Measurements from ENCODE around the gene CTNNBL1.
"Not testable (repeated sequence)": the region's sequence is repeated elsewhere in the genome, so short reads cannot be mapped to it uniquely, and the experiment has no call there.

The CTNNBL1 gene

DNA sequence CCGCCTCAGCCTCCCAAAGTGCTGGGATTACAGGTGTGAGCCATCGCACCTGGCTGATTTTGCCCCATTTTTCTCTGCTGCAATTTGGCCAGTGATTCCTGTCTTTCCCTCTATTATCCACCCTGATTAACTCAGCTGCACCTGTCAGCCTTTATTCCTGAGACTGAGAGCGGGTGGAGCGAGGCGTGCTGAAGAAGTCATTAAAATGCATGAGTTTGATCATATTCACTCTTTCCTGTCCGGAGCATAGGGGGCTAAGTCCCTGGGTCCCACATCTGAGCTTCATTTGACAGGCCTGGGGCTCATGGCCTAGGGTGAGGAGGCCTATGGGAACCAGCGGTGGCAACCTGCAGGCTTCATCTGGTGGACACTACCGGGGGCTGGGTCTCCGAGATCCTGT is 25.7 kb upstream of the CTNNBL1 start:
- ATAC-seq (replicated peaks) (no peak), DNase-seq (no peak)
- Mint-ChIP-seq H3K27ac (no peak overlapping the region), H3K36me3 (ENCODE audit: insufficient read depth) (no peaks in the 10 kb centered on the region), H3K4me1 (ENCODE audit: low read depth in 2 of 2) (no peaks in the 10 kb centered on the region), H3K4me3 (no peak overlapping the region), H3K27me3 (peaks cover 55 to 65% of the 10 kb centered on the region in 2 donors), H3K9me3 (peaks cover 0 to 2% of the 10 kb centered on the region in 2 donors)

DNA sequence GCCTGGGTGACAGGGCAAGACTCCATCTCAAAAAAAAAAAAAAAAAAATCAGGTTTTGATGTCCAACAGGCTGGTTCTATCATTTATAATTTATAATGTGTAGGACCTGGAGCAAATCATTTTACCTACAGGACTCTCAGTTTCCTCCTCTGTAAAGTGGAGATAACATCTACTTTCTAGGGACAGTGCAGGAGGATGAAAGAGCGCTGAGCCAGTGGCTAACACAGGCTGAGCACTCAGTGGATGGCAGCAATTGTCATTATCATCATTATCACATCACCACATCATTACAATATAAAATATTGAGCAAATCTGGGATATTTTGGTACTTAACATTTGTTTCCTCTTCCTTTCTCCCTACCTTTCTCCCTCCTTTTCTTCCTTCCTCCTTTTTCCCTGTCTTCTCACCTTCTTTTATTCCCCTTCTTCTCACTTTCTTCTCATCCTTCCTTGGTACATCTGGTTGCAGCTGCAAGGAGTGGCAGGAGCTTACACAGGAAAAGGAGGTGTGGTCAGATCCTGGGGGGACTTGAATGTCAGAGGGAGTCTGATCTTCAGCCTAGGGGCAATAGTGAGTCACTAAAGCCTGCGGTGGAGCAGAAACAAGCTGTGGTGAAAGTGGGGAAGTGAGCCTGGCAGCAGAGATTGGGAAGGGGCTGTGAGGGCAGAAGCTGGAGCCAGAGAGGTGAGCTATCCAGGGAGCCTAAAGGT is 24.6 kb upstream of the CTNNBL1 start:
- Mint-ChIP-seq H3K4me3 (no peak overlapping the region), H3K9me3 (peaks cover 0 to 2% of the 10 kb centered on the region in 2 donors), H3K27me3 (peaks cover 59 to 73% of the 10 kb centered on the region in 2 donors), H3K4me1 (ENCODE audit: low read depth in 2 of 2) (no peaks in the 10 kb centered on the region), H3K27ac (no peak overlapping the region), H3K36me3 (ENCODE audit: insufficient read depth) (no peaks in the 10 kb centered on the region)
- ATAC-seq (replicated peaks) = no peak
- no peak for DNase-seq

DNA sequence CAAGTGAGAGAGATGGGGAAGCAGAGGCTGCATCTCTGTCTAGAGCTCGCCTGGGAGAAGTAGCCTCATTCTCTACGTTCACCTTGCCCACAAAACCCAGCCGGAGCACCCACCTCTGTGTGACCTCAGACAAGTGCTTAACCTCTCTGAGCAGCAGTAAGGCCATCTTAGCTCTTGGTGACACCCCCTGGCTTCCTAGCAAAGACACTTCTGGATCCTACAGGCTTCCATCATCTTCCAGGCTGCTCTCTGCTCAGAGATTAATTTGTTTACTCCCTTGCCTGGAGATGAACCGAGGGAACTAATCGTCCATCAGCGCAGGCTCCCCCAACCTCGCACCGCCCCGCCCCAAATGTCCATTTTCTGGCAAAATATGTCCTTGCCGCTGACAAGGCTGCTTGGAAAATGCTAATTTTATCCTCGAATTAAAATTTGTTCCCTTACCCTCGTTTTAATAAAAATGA is 24.0 kb upstream of the CTNNBL1 start:
- DNase-seq = no peak
- Mint-ChIP-seq H3K4me1 (ENCODE audit: low read depth in 2 of 2) (no peaks in the 10 kb centered on the region), H3K27me3 (peaks cover 55 to 73% of the 10 kb centered on the region in 2 donors), H3K4me3 (no peak overlapping the region), H3K9me3 (no peaks in the 10 kb centered on the region), H3K27ac (no peak overlapping the region), H3K36me3 (ENCODE audit: insufficient read depth) (no peaks in the 10 kb centered on the region)
- no peak for ATAC-seq (replicated peaks)

DNA sequence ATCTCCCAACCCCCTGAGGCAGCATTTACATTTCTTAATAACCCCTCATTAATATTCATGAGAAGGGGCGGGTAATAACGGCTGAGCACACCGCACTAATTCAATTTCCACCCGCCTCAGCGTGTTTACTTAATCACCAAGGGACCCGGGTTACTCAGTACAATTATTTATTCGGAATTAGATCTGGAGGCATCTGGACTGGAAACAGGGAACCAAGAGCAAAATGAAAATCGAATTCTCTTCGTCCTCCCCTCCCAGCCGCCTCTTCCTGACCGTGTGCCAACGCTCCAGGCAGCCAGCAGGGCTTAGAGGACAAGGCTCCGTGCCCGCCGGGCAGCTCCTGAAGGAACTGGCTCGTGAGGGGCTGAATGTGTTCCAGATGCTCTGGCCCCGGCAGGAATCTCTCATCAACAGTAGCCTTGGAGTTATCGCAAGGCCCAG is 23.5 kb upstream of the CTNNBL1 start:
- ATAC-seq (replicated peaks) = no peak
- Mint-ChIP-seq H3K36me3 (ENCODE audit: insufficient read depth) (no peaks in the 10 kb centered on the region), H3K4me1 (ENCODE audit: low read depth in 2 of 2) (no peaks in the 10 kb centered on the region), H3K9me3 (no peaks in the 10 kb centered on the region), H3K4me3 (no peak overlapping the region), H3K27me3 (peaks cover 60 to 75% of the 10 kb centered on the region in 2 donors), H3K27ac (no peak overlapping the region)
- no peak for DNase-seq

DNA sequence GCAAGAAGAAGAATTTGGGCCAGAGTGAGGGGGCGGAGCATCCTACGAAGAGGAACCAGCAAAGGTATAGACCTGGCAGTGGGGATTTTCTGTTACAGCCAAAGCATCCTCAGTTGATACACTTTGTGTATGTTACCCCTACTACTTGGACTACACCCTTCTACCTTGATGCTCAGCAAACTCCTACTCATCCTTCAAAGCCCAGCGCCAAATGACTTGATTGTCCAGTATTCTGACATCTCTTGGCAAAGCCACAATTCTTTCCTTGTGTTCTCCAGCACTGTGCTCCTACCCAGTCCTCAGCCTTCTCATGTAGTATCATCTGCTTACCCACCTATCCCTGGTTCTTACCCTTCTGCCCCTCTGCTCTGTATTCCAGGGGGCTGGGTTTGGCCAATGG is 21.7 kb upstream of the CTNNBL1 start:
- no peaks in the 10 kb centered on the region for H3K4me1 Mint-ChIP-seq (ENCODE audit: low read depth in 2 of 2)
- no peaks in the 10 kb centered on the region for H3K9me3 Mint-ChIP-seq
- H3K4me3 Mint-ChIP-seq = no peak overlapping the region
- peaks cover 63 to 84% of the 10 kb centered on the region in 2 donors for H3K27me3 Mint-ChIP-seq
- H3K27ac Mint-ChIP-seq = no peak overlapping the region
- no peak for ATAC-seq (replicated peaks)
- no peaks in the 10 kb centered on the region for H3K36me3 Mint-ChIP-seq (ENCODE audit: insufficient read depth)
- no peak for DNase-seq

DNA sequence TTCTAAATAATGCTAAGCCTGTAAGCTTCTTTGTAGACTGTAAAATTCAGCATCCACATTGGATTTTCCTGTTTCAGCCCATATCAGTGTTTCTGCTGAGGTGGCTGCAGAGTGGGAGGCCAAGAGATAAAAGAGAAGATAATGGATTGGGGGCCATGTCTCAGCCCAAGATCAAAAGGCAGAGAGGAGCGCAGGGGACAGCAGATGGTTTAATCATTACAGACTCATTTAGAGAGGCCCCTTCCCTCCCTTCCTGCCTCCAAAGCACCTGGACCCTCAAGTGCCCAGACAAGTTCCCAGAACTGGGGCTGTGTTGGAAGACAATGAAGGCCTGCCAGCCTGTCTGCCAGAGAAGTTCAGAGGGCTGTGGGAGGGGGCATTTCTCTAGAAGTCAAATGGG is 20.4 kb upstream of the CTNNBL1 start:
- no peaks in the 10 kb centered on the region for H3K9me3 Mint-ChIP-seq
- DNase-seq (no peak), ATAC-seq (replicated peaks) (no peak)
- H3K27me3 Mint-ChIP-seq = peaks cover 69 to 89% of the 10 kb centered on the region in 2 donors
- no peak overlapping the region for H3K4me3 Mint-ChIP-seq
- H3K4me1 Mint-ChIP-seq (ENCODE audit: low read depth in 2 of 2) = no peaks in the 10 kb centered on the region
- H3K27ac Mint-ChIP-seq = no peak overlapping the region
- H3K36me3 Mint-ChIP-seq (ENCODE audit: insufficient read depth) = no peaks in the 10 kb centered on the region

DNA sequence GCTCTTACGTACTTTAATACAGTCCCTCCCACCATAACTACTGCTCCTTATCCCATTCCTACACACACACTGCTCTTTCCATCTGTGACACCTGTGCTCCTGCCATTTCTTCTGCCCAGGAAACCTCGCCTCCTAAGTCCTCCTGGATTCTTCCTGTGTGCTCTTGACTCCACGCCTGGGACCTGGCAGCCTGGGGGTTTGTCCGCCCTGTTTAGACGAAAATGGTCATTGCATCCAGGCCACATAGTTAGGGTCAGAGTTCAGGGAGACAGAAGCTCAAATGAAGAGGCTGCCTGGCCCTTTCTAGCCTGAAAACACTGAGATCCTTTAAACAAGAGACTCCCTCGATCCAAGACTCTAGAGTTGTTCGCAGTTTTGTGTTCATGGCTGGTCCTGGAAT is 17.4 kb upstream of the CTNNBL1 start:
- DNase-seq (no peak), ATAC-seq (replicated peaks) (no peak)
- Mint-ChIP-seq H3K27me3 (peaks cover 63 to 66% of the 10 kb centered on the region in 2 donors), H3K27ac (no peak overlapping the region), H3K4me1 (ENCODE audit: low read depth in 2 of 2) (no peaks in the 10 kb centered on the region), H3K36me3 (ENCODE audit: insufficient read depth) (no peaks in the 10 kb centered on the region), H3K4me3 (no peak overlapping the region), H3K9me3 (no peaks in the 10 kb centered on the region)

DNA sequence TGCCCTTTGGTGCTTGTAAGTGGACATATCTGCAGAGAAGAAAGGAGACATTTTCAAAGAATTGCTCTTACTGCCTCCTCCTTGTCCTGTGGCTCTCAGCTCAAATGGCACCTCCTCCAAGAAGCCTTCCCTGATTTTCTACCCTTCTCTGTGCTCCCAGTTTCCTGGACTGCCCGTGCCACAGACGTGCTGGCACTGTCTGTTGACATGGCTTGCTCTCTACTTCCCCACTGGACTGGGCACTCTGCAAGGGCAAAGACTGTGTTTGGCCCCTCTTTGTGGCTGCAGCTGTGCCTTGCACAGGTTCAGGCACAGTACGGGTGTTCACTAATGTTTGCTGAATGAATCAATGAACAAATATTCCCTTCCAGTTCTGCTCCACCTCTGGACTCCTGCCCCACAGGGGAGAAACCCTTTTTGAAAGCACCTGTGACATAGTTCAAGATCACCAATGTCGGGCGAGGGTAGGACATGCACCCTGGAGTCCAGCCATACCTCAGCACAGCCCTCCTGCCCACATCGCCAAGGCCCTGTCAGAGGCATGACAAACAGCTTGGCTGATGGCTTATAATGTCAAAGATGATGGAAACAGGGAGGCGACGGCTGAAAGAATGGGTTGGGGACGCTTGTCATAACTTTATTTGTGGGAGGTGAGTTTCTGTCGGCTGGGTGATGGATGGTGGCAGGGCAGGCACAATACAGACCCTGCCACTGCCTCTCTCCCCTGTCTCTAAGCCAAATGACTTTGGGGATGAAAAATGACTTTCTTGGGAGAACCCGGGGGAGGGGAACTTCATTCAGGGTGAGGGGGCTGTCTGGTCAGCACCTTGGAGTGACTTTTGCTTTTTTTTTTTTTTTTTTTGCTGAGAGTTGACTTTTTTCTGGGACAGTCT is 15.6 kb upstream of the CTNNBL1 start:
- Mint-ChIP-seq H3K9me3 (no peaks in the 10 kb centered on the region), H3K4me1 (ENCODE audit: low read depth in 2 of 2) (no peaks in the 10 kb centered on the region), H3K27me3 (peaks cover 58 to 63% of the 10 kb centered on the region in 2 donors), H3K27ac (peak overlapping the region in 1 of 2 donors; percentile 25), H3K36me3 (ENCODE audit: insufficient read depth) (no peaks in the 10 kb centered on the region), H3K4me3 (no peak overlapping the region)
- no peak for ATAC-seq (replicated peaks)
- no peak for DNase-seq

DNA sequence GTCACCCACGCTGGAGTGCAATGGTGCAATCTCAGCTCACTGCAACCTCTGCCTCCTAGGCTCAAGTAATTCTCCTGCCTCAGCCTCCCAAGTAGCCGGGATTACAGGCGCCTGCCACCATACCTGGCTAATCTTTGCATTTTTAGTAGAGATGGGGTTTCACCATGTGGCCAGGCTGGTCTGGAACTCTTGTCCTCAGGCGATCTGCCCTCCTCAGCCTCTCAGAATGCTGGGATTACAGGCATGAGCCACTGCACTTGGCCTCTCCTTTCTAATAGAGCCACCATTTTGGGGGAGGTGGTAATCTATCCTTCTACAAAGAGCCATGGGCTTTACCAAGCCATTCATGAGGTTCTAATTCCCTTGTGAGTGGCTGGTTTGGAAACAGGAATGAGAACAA is 14.1 kb upstream of the CTNNBL1 start:
- H3K4me3 Mint-ChIP-seq; H3K27ac Mint-ChIP-seq; H3K36me3 Mint-ChIP-seq (ENCODE audit: insufficient read depth); ATAC-seq (replicated peaks); H3K4me1 Mint-ChIP-seq (ENCODE audit: low read depth in 2 of 2); H3K9me3 Mint-ChIP-seq; DNase-seq: not testable (repeated sequence)
- H3K27me3 Mint-ChIP-seq = peaks cover 51 to 52% of the 10 kb centered on the region in 2 donors

DNA sequence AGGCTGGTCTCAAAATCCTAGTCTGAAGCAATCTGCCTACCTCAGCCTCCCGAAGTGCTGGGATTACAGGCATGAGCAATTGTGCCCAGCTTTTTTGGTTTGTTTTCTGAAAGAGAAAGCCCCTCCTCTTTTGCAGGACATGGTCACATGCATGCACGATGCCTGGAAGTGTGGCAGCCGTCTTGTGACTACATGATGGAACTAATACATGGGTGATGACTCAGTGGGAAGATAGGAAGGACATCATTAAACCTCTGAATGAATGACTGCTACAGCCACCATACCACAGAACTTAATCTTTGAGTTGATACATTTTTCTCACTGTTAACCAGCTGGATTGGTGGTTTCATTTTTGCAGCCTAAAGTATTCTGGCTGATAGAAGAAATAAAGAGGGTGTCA is 13.4 kb upstream of the CTNNBL1 start:
- H3K9me3 Mint-ChIP-seq = no peaks in the 10 kb centered on the region
- peaks cover 53% of the 10 kb centered on the region in 2 donors for H3K27me3 Mint-ChIP-seq
- H3K4me1 Mint-ChIP-seq (ENCODE audit: low read depth in 2 of 2) = no peaks in the 10 kb centered on the region
- ATAC-seq (replicated peaks) (no peak), DNase-seq (no peak)
- H3K4me3 Mint-ChIP-seq = no peak overlapping the region
- no peaks in the 10 kb centered on the region for H3K36me3 Mint-ChIP-seq (ENCODE audit: insufficient read depth)
- no peak overlapping the region for H3K27ac Mint-ChIP-seq

DNA sequence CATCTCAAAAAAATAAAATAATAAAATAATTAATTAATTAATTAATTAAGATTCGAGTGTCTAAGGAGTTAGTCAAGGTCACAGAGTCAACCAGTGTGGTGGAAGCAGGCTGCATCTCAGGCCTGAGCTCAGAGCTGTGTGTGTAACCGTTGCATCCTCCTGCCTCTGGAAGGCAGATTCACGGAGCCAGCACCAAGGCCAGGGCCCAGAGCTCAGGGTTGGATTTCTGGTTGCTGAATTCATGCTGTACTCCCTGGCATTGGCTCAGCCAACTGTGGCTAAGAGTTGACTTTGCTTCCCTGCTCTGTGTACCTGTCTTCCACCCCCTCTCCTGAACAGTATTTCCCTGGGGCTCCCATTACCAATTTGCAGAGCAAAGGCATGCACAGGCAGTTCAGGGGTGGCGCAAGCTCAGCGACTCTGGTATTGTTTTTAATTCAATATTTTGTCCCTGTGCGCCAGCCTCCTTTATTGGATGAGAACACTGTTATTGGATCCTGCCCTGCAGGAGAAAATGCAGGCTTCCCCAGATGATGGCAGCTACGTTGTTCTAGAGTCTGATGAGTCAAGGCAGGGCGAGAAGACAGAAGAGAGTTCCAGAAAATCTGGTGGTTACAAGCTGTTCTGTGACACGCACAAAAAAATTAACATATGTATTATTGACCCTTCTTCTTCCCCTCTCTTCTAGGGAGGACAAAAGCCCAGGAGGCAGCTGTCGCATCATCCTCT is 12.3 kb upstream of the CTNNBL1 start:
- Mint-ChIP-seq H3K27ac (no peak overlapping the region), H3K36me3 (ENCODE audit: insufficient read depth) (no peaks in the 10 kb centered on the region), H3K9me3 (no peaks in the 10 kb centered on the region), H3K4me1 (ENCODE audit: low read depth in 2 of 2) (no peaks in the 10 kb centered on the region), H3K4me3 (no peak overlapping the region), H3K27me3 (peaks cover 53 to 54% of the 10 kb centered on the region in 2 donors)
- DNase-seq (no peak), ATAC-seq (replicated peaks) (no peak)

DNA sequence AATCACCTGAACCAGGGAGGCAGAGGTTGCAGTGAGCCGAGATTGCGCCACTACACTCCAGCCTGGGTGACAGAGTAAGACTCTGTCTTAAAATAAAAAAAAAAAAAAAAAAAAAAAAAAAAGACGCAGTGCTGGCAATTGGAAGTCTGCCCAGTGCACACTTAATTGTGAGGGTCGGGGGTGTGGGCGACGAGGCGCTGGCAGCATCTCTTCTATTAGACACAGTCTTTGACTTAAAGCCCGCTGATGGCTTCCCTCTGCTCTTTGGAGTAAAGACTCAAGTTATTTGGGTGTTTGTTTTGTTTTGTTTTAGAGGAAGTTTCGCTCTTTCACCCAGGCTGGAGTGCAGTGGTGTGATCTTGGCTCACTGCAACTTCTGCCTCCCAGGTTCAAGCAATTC is 10.7 kb upstream of the CTNNBL1 start:
- not testable (repeated sequence) for H3K27ac Mint-ChIP-seq; DNase-seq; H3K9me3 Mint-ChIP-seq; H3K36me3 Mint-ChIP-seq (ENCODE audit: insufficient read depth); H3K4me1 Mint-ChIP-seq (ENCODE audit: low read depth in 2 of 2); ATAC-seq (replicated peaks); H3K4me3 Mint-ChIP-seq
- peaks cover 40 to 42% of the 10 kb centered on the region in 2 donors for H3K27me3 Mint-ChIP-seq

DNA sequence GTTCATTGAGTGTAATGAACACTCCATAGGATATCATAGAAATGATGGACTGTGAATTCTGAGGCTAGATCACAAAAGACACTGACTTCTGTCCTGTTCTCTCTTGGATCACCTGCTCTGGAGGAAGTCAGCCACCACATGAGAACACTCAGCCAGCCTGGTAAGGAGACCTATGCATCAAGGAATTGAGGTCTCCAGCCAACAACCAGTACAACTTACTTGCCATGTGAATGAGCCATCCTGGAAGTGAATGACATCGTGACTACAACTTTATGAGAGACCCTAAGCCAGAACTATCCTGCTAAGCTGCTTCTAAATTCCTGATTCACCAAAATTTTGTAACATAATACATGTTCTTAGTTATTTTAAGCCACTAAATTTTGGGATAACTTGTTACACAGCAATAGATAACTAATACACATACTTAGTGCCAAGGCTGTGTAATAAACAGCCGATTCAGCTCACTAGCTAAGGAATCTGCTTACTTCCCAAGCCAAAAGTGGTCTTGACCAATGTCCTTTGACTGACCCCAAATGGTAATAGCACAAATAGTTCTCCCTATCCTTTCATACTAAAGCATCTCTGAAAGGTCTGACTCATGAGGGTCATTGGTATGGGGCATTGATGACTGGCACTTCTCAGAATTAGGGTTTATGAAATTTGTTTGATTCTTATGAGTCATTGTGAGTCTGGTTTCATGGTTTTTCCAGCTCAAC is 6.9 kb upstream of the CTNNBL1 start:
- DNase-seq (no peak), ATAC-seq (replicated peaks) (no peak)
- Mint-ChIP-seq H3K9me3 (no peaks in the 10 kb centered on the region), H3K27me3 (peaks cover 29 to 54% of the 10 kb centered on the region in 2 donors), H3K4me3 (no peak overlapping the region), H3K27ac (no peak overlapping the region), H3K4me1 (ENCODE audit: low read depth in 2 of 2) (no peaks in the 10 kb centered on the region), H3K36me3 (ENCODE audit: insufficient read depth) (no peaks in the 10 kb centered on the region)
